Activated naive CD4-positive, alpha-beta T cell (primary cell): ENCODE results near the gene UTP4.
A peak's percentile ranks its signal among the peaks of the same experiment; 100 is the strongest.
"Not testable (repeated sequence)": the region's sequence is repeated elsewhere in the genome, so short reads cannot be mapped to it uniquely, and the experiment has no call there.

Experiments used
- DNase-seq, 4 experiments: peaks; one replicate each; lab custom pipeline; 2025; lab: John Stamatoyannopoulos, UW

The UTP4 gene

DNA sequence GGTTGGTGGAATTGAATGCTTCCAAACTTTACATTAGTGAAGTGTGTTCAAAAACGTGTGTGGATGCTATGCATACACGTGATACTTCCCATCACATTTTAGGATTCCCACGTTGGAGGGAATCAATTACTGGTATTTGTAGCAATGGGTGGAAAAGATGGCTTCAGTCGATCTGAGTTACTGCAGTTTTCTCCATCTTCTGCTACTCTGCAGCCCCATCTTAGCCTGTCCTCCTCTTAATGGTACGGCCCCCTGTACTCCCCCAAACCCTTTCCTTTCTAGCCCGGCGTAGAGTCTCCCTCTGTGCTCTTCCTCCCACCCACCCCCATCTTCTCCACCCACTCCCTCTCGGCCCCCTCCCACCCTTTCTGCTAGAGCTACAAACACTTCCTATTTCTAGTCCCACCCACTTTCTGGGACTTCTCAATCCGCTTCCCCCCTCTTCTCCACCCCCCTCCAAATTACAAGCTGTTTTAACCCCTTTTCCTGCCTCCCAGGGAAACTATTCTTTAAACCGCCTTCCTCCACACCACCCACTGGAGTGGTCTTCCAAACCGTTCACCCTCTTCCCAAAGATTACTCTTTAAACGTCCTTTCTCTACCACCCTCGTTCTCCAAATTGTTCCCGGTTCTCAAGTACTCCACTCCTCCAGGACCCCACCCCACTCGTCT lies 1.1 kb upstream of the UTP4 start:
- no peak for DNase-seq

DNA sequence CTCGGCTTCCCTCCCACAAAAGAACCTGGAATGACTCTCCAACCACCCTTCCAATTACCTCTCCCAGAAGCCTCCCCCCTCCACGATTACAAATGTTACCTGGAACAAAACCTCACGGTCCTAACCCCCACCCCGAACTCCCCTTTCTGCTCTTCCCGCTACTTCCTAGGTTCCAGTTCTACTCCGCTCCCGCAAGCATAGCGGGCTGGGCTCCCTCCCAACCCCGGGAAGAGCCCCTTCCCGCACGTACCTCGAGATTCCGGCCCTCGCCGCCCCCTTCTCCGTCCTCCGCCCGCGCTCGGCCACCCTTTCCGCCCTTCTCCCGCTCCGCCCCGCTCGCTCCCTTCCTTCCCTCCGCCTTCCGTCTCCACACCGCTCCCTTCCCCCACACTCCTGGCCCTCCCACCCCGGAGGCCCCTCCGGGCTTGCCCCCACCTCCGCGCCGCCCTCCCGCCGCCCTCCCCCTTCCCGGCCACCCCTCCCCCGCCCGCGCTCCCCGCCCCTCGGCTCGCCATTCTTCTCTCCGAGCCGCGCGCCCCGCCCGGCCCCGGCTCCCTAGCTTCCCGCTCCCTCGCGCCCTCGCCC lies 518 bp upstream of the UTP4 start:
- peak; percentile 45 to 73 (median 54) for DNase-seq

- DNase-seq: no peak
Observed at GRCh38 chr16:69133373-69133954, 1.0 kb downstream of the UTP4 start.

DNA sequence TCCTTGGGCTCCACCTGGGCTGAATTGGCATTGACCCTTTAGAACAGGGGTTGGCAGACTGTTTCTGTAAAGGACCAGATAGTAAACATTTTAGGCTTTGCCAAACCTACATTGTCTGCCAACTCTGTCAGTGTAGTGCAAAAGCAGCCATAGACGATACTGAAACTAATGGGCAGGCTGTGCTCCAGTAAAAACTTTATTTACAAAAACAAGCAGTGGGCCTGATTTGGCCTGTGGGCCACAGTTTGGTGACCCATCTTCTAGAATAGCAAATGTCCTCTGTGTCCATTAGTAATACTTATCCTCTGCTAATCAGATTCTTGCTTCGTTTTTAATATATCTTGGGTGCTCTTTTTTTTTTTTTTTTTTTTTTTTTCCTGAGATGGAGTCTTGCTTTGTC lies 6.2 kb downstream of the UTP4 start:
- no peak for DNase-seq

- DNase-seq: not testable (repeated sequence)
Observed at GRCh38 chr16:69139464-69139863, 7.0 kb downstream of the UTP4 start.

DNA sequence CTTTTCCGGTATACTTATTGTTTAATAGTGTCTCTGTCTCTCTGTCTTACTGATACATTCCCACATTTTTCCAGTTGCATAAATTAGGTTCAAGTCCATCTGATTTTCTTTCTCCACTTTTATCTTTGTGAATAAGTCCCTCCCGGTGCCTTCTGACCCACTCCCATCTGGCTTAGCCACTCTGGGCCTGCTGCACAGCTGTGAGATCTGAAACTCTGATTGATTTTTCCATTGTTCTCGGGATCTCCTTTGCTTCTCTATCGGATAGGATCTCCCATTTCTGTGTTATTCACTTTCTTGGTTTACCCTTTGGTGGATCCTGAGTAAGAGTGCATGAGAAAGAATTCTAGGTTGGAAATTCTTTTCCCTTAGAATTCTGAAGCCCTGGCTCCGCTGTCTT lies 8.6 kb downstream of the UTP4 start:
- DNase-seq: no peak

GRCh38 chr16:69141936-69142335 lies 9.5 kb downstream of the UTP4 start:
- no peak for DNase-seq

GRCh38 chr16:69143116-69143515 lies 10.7 kb downstream of the UTP4 start:
- DNase-seq: no peak

DNA sequence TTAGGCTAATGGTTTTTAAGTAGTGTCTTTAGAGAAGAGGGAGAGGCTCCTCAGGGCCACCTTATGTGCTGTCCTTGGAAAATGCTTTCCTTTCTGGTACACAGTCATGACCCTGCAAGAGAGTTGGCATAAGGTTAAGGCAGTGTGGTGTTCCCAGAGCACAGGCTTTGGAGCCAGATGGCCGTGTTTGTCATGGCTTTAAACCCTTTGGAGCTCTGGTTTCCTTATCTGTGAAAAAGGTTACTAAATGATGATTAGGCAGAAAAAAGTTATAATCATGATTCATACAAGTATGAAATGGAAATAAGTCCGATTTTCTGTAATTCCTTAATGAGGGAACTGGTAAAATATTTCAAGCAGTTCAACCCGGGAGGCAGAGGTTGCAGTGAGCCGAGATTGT lies 13.2 kb downstream of the UTP4 start:
- DNase-seq: no peak

- not testable (repeated sequence) for DNase-seq
Observed at GRCh38 chr16:69149621-69150020, 17.2 kb downstream of the UTP4 start.

DNA sequence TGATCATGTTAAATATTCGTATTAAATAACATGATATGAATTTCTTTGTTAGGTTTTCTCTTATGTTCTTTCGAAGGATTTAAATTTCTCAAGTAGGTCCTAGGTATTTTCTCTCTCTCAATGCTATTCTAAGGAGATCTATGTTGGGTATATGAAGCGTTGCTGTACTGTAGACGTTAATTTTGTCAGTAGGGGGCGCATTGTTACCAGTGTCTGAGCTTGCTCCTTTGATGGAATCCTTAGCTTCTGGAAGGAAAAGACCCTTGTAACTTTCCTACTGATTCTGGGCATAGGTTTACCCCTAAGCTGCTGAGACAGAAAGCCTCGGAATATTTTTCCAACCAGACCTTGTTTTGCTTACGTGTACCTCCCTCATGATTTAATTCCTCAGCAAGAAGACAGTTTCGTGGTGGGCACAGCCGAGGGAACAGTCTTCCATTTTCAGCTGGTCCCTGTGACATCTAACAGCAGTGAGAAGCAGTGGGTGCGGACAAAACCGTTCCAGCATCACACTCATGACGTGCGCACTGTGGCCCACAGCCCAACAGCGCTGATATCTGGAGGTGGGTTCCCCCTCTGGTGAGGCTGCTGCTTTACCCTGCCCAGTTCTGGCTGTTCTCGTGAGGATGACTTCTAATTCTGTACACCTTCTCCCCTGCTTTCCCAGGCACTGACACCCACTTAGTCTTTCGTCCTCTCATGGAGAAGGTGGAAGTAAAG lies 17.9 kb downstream of the UTP4 start:
- DNase-seq: no peak

GRCh38 chr16:69157196-69157595 lies 24.7 kb downstream of the UTP4 start:
- DNase-seq: no peak

DNA sequence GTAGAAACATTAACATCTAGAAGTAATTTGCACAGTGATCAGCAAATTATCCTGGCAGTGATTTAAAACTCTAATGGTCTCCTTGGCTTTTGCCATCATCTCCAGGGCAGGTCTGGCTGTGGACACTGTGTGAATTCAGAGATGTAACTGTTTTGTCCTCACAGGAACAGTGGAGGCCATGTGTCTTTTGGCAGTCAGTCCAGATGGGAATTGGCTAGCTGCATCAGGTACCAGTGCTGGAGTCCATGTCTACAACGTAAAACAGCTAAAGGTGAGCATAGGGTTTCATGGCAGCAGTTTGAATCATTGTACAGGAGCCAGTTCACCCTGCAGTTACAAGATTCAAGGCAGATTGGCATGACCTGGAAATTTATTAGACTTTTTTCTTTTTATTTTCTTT lies 27.7 kb downstream of the UTP4 start:
- no peak for DNase-seq

DNA sequence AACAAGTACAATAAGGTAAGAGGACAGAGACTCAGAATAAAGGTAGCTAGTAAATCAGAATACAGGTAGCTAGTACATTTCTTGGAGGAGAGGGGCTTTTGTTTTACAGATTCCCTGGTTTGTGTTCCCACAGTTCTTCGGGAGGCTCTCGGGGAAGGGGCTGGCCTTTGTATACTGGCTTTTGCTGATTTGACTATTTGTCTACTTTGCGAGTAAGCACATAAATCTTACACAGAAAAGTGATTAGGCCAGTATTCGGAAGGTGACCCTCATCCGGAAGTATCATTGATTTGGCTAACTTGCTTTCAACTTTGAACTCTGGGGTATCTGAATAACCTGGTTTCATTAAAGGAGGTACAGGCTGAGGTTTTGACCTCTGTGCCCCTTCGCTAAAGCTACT lies 33.1 kb downstream of the UTP4 start:
- DNase-seq: no peak

GRCh38 chr16:69166221-69166833 lies 33.9 kb downstream of the UTP4 start:
- peak in 2 of 4 experiments; percentile 7 to 25 for DNase-seq

DNA sequence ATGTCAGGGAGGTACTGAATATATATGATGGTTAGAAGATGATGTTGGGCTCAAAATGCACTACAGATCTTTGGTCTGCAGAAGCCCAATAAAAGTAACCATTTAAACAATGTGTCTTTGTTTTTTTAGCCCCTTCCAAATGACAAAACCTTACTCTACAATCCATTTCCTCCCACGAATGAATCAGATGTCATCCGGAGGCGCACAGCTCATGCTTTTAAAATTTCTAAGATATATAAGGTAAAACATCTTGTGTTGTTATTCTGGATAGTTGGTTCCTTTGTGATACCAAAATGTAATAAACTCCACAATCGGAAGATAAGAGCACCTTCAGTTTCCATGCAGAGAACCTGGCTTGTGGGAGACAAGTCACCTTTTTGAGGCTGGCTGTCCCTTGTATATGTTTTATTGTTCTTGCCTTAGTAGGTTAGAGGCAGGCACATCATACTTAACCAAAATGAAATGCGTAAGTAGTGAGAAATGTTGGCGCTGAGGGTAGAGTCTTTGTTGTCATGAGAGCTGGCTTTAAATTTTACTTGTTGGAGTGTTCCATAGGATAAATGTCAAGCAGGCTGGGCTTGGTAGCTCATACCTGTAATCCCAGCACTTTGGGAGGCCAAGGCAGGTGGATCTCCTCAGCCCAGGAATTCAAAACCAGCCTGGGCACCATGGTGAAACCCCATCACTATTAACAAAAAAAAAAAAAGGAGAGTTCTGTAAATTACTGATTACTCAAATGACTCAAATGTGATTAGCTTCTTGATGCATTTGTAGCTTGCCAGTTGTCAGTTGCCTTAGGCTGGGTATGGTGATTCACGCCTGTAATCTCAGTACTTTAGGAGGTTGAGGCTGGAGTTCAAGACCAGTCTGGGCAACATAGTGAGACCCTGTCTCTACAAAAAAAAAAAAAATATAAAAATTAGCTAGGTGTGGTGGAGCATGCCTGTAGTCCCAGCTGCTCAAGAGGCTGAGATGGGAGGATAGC lies 34.8 kb downstream of the UTP4 start:
- DNase-seq: no peak

DNA sequence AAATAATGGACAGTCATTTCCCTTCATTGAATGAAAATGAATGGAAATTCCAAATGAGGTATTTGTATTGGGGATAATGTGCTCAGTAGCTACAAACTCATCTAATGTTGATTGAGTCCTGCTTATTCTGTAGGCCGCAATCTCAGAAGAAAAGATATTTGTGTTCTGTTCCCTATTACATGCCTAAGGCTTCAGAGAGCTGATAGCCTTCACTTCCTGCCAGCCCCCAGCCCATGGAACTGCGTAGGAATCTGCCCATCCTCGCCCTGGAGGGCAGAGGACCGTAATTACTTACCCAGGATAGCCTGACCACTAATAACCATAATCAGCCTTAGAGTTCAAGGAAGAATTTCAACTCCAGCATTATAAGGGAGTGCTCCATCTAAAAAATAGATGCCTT lies 36.6 kb downstream of the UTP4 start:
- DNase-seq: no peak

DNA sequence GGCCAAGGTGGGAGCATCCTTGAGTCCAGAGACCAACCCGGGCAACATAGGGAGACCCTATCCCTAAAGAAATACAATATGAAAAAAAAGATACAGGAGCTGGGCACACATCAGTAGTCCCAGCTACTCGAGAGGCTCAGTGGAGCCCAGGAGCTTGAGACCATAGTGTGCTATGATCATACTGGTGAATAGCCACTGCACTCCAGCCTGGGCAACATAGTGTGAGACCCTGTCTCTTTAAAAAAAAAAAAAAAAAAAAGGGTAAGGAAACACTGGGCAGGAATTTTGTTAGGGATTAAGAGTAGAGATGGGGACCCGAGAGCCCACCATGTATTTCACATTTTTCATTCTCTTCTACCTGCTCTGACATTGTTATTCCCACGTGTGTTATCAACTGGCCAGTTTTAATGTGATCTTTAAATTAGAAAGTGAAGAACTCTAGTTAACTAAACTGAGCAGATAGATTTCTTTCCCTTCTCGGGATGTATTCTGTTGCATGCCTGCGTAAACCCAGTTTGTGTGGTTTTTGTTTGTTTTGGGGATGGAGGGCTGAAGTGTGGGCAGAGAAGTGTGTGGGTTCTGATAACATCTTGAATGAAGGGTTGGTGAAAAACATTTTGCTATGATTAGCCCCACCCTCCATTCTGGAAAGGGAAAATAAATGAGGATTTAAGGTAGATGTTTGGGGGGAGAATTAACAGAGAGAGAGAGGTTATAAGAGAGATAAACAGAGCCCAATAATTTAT lies 37.3 kb downstream of the UTP4 start:
- no peak for DNase-seq

DNA sequence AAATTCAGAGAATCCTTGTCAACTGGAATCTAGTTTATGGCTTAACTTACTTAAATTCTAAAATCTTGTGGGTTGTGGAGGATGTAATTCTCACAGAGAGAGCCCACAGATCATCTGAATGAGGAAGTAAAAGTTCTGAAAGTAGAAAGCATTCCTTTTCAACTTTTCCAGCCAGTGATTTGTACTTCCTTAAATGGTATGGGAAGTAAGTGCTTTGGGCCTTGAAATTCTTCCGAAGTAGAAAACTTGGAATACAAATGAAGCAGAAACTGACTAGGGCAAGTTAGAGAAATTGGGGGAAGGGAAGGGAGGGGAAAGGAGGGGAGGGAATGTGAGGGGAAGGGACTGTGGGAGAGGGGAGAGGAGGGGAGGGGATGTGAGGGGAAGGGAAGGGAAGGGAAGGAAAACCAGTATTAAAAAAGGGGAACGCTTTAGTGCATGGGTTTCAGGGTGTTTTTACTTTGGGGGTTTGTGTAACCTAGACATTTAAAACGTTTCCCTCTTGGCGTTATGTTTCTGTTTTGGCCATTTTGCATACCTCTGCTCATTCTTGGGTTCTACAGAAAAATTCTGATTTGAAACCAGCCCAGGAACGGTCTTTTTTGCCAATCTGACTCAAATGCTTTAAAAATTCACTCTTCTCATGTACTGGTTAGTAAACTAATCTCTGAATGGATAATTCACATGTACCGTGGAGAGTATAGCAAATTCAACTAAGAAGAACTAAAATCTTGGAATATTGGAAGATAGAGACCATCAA lies 39.1 kb downstream of the UTP4 start:
- DNase-seq: no peak
